ENCODE data around the gene MFGE8. TPM values are rescaled to one million over a fixed set of nuclear protein-coding genes. Genes with fewer than 3 reads are reported as not detected.
"Not testable (repeated sequence)": the region's sequence is repeated elsewhere in the genome, so short reads cannot be mapped to it uniquely, and the experiment has no call there.

MFGE8 gene
- total RNA-seq, 3 donors from 2014 or later = 226 to 457 (median 311) TPM

- TF ChIP-seq POLR2AphosphoS5 (IDR thresholded peaks at IDR 0.05) (no peak), CTCF (IDR thresholded peaks at IDR 0.05) (no peak), POLR2A (IDR thresholded peaks at IDR 0.05) (no peak)
- intact Hi-C loops (cut with DNase I; ENCODE audit: low total_unique reads) = no loop called here
Measured at GRCh38 chr15:88938802-88939485, 25.8 kb upstream of the MFGE8 start.

GRCh38 chr15:88934449-88934848 lies 21.3 kb upstream of the MFGE8 start:
- H3K36me3 ChIP-seq; H3K27me3 ChIP-seq; DNase-seq (ENCODE audit: low spot score in 2 of 2); H3K4me3 ChIP-seq; H3K27ac ChIP-seq; intact Hi-C loops (cut with DNase I; ENCODE audit: low total_unique reads); H3K9me3 ChIP-seq; H3K4me1 ChIP-seq: not testable (repeated sequence)

More at GRCh38 chr15:88938802-88939485, 25.8 kb upstream of the MFGE8 start:
- DNase-seq (ENCODE audit: low spot score in 2 of 2) = no peak
- Histone ChIP-seq H3K36me3 (no peaks in the 10 kb centered on the region), H3K4me1 (no peaks in the 10 kb centered on the region), H3K9me3 (no peaks in the 10 kb centered on the region), H3K27me3 (no peaks in the 10 kb centered on the region), H3K27ac (no peak overlapping the region), H3K4me3 (no peak overlapping the region)

GRCh38 chr15:88932875-88933330 lies 19.7 kb upstream of the MFGE8 start:
- intact Hi-C loops (cut with DNase I; ENCODE audit: low total_unique reads) = no loop called here
- Histone ChIP-seq H3K36me3 (no peaks in the 10 kb centered on the region), H3K27me3 (no peaks in the 10 kb centered on the region), H3K4me3 (no peak overlapping the region), H3K27ac (no peak overlapping the region), H3K4me1 (no peaks in the 10 kb centered on the region), H3K9me3 (peaks cover 4 to 7% of the 10 kb centered on the region in 2 donors)
- no peak for DNase-seq (ENCODE audit: low spot score in 2 of 2)
- no peak for TF ChIP-seq POLR2A (IDR thresholded peaks at IDR 0.05)
- no peak for TF ChIP-seq CTCF (IDR thresholded peaks at IDR 0.05)
- no peak for TF ChIP-seq POLR2AphosphoS5 (IDR thresholded peaks at IDR 0.05)

GRCh38 chr15:88932271-88932874 lies 19.2 kb upstream of the MFGE8 start:
- intact Hi-C loops (cut with DNase I; ENCODE audit: low total_unique reads) = no loop called here
- Histone ChIP-seq H3K4me1 (no peaks in the 10 kb centered on the region), H3K36me3 (no peaks in the 10 kb centered on the region), H3K27ac (peak overlapping the region in 1 of 2 donors; percentile 32), H3K9me3 (peaks cover 4 to 10% of the 10 kb centered on the region in 2 donors), H3K4me3 (no peak overlapping the region), H3K27me3 (no peaks in the 10 kb centered on the region)
- no peak for DNase-seq (ENCODE audit: low spot score in 2 of 2)
- TF ChIP-seq POLR2A (IDR thresholded peaks at IDR 0.05) (no peak), POLR2AphosphoS5 (IDR thresholded peaks at IDR 0.05) (no peak), CTCF (IDR thresholded peaks at IDR 0.05) (no peak)

- no peak for DNase-seq (ENCODE audit: low spot score in 2 of 2)
- no peaks in the 10 kb centered on the region for H3K4me1 ChIP-seq
- peaks cover 4 to 10% of the 10 kb centered on the region in 2 donors for H3K9me3 ChIP-seq
- no peaks in the 10 kb centered on the region for H3K27me3 ChIP-seq
- no peak overlapping the region for H3K27ac ChIP-seq
- no peaks in the 10 kb centered on the region for H3K36me3 ChIP-seq
- no peak overlapping the region for H3K4me3 ChIP-seq
- intact Hi-C loops (cut with DNase I; ENCODE audit: low total_unique reads) = no loop called here
- TF ChIP-seq POLR2AphosphoS5 (IDR thresholded peaks at IDR 0.05) = no peak
Measured at GRCh38 chr15:88930579-88930978, 17.4 kb upstream of the MFGE8 start.

- H3K4me3 ChIP-seq; intact Hi-C loops (cut with DNase I; ENCODE audit: low total_unique reads); DNase-seq (ENCODE audit: low spot score in 2 of 2): not testable (repeated sequence)
Measured at GRCh38 chr15:88929358-88930098, 16.3 kb upstream of the MFGE8 start.

GRCh38 chr15:88928192-88928591 lies 15.0 kb upstream of the MFGE8 start:
- intact Hi-C loops (cut with DNase I; ENCODE audit: low total_unique reads); H3K36me3 ChIP-seq; H3K4me1 ChIP-seq; H3K4me3 ChIP-seq; H3K9me3 ChIP-seq; H3K27me3 ChIP-seq; DNase-seq (ENCODE audit: low spot score in 2 of 2); H3K27ac ChIP-seq: not testable (repeated sequence)

More at GRCh38 chr15:88929358-88930098, 16.3 kb upstream of the MFGE8 start:
- not testable (repeated sequence) for H3K27ac ChIP-seq, H3K36me3 ChIP-seq, H3K9me3 ChIP-seq, H3K4me1 ChIP-seq, H3K27me3 ChIP-seq

GRCh38 chr15:88925648-88926047 lies 12.5 kb upstream of the MFGE8 start:
- H3K9me3 ChIP-seq; H3K27ac ChIP-seq; H3K27me3 ChIP-seq; H3K4me3 ChIP-seq; DNase-seq (ENCODE audit: low spot score in 2 of 2); H3K36me3 ChIP-seq; H3K4me1 ChIP-seq; intact Hi-C loops (cut with DNase I; ENCODE audit: low total_unique reads): not testable (repeated sequence)

GRCh38 chr15:88920892-88921435 lies 7.8 kb upstream of the MFGE8 start:
- H3K4me3 ChIP-seq; intact Hi-C loops (cut with DNase I; ENCODE audit: low total_unique reads): not testable (repeated sequence)

More at GRCh38 chr15:88920892-88921435, 7.8 kb upstream of the MFGE8 start:
- H3K36me3 ChIP-seq; H3K4me1 ChIP-seq; H3K9me3 ChIP-seq; DNase-seq (ENCODE audit: low spot score in 2 of 2); H3K27me3 ChIP-seq; H3K27ac ChIP-seq: not testable (repeated sequence)
